NAMALWA (cell line): Measurements from ENCODE around the gene ADAMTS8.

Source experiments
- DNase-seq: peaks from one replicate; pipeline ENCODE4 v3.0.0-alpha.2; 2015; ENCODE audit warnings: low spot score

The ADAMTS8 gene

DNA sequence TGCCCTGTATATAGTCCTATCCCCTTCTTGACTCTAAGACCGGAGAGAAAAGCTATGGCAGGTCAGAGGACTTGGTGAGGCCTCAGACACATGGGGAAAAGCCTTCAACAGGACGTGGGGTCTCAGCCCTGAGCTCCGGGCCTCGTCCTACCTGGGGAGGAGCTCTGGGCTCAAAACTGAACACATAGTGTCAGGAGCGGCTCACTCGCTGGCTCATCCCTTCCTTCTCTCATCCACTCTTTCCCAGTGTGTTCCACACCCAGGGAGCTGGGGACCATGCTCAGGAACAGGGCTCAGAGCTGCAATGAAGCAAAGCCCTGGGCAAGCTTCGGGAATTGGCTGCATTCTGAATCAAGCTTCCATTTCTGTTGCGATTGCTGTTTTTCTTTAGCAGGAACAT lies 34.5 kb upstream of the ADAMTS8 start:
- no peak for DNase-seq

GRCh38 chr11:130462101-130462885 lies 33.9 kb upstream of the ADAMTS8 start:
- DNase-seq, result no peak

GRCh38 chr11:130459521-130459920 lies 31.1 kb upstream of the ADAMTS8 start:
- DNase-seq, result no peak

GRCh38 chr11:130458410-130458729 lies 30.0 kb upstream of the ADAMTS8 start:
- no peak for DNase-seq

DNA sequence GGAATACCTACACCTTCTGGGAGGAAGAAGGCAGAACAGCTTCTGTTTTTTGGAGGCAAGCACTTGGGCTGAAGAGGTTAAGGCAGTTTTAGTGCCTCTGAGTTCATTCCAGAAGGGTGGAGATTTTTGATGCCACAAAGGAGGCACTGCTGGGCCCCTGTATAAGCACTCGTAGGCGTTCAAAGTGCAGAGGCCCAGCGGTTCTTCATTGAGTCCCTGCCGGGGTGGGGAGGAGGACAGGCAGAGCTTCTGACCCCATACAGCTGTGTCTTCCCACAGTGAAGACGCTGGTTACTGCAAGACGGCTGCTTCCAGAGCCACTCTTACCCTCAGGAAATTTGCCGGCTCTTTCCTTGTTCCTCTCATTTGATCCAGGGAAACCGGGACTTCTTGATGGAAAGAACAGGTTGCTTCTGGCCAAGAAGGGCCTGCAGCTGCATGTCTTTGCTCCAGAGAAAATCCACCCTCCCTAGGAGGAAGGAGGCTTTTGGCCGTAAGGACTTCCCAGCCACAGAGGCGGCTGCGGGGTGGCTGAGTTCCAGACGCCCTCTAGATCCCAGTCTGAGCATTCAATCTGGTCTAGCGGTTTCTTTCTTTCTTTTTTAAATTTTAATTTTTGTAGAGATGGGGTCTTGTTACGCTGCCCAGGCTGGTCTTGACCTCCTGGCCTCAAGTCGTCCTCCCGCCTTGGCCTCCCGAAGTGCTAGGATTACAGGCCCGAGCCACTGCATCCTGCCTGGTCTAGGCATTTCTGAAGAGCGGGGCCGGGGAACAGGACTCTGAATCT lies 29.4 kb upstream of the ADAMTS8 start:
- no peak for DNase-seq

- no peak for DNase-seq
Measured at GRCh38 chr11:130456286-130456685, 27.9 kb upstream of the ADAMTS8 start.

GRCh38 chr11:130455483-130456127 lies 27.2 kb upstream of the ADAMTS8 start:
- no peak for DNase-seq

- DNase-seq, result no peak
Measured at GRCh38 chr11:130454491-130455252, 26.3 kb upstream of the ADAMTS8 start.

GRCh38 chr11:130452940-130453339 lies 24.5 kb upstream of the ADAMTS8 start:
- no peak for DNase-seq

- no peak for DNase-seq
Measured at GRCh38 chr11:130452176-130452575, 23.8 kb upstream of the ADAMTS8 start.

DNA sequence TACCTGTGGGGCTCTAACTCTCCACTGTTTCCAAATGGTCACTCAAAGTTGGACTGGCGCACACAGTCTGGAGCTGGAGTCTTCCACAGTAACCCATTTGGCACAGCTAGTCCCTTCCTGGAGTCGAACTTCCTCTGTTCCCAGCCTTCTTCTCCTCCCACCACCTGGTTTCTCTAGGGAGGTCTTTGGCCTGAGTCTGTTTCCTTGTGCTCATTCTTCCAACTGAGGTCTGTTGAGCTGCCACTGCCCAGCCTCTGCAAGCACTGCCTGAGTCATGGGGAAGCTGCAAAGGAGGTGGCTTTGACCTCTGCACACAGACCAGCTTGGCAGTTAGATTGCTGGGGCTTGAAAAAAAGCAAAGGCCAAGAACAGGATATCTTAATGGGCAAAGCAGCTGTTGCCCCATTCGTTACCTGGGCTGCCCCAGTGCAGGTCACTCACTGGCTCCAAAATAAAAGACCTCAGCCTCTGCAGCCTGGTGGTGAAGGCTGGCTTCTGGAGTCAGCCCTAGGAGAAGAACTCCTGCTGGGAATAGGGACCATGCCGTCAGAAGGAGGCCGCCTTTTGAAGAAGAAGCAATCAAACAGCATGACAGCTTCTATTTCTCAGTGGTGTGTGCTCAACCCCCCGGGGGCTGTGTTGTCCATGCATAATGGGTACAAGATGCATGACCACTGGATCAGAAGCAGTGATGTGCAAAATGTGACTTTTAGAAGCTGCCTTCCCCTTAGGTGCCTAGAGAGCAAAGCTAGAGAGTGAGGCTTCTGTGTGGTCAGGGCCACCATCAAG lies 23.0 kb upstream of the ADAMTS8 start:
- no peak for DNase-seq

DNA sequence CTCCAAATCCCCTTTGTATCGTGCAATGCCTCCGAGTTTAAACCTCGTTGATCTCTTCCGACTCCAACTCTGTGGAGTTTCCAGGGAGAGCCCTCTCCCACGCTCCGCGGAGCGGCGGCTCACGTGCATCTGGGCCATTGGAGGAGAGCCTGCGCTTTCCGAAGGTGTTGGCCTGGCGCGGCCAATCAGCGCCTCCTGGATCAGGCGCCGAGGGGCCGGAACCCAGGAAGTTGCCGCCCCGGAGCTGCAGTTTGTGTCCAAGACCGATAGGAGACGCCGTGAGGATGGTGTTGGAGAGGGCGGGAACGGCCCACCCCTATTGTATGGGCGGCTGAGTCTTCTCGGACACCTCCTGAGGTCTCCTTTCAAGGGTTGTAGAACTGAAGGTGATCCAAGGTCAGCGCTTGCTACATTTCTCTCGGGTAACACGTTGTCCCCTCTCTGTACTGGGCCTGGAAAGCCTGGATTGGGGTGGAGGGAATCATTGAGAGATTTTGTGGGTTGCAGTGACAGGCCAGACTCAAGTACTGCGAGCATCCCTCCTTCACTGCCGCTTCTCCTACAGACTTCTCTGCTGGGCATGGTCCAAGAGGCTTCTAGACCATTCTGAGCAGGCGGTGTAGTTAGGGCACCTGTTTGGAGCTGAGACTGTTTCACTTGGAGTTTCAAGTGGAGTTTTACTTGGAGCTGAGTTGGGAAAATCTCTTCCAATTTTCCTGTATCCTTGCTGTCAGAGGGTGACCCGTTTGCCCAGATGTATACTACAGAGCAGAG lies 21.8 kb upstream of the ADAMTS8 start:
- DNase-seq, result no peak

GRCh38 chr11:130449310-130449990 lies 21.0 kb upstream of the ADAMTS8 start:
- no peak for DNase-seq

GRCh38 chr11:130448416-130449309 lies 20.3 kb upstream of the ADAMTS8 start, which contains the start of gene ADAMTS15:
ADAMTS15 (plus strand) TSS chr11:130448645; CDS start chr11:130448974, 329 bp downstream.
- no peak for DNase-seq

GRCh38 chr11:130448039-130448415 lies 19.6 kb upstream of the ADAMTS8 start:
- no peak for DNase-seq

- no peak for DNase-seq
Measured at GRCh38 chr11:130445788-130446187, 17.4 kb upstream of the ADAMTS8 start.

- DNase-seq, result no peak
Measured at GRCh38 chr11:130442737-130443136, 14.3 kb upstream of the ADAMTS8 start.

- DNase-seq, result no peak
Measured at GRCh38 chr11:130441719-130442118, 13.3 kb upstream of the ADAMTS8 start.

DNA sequence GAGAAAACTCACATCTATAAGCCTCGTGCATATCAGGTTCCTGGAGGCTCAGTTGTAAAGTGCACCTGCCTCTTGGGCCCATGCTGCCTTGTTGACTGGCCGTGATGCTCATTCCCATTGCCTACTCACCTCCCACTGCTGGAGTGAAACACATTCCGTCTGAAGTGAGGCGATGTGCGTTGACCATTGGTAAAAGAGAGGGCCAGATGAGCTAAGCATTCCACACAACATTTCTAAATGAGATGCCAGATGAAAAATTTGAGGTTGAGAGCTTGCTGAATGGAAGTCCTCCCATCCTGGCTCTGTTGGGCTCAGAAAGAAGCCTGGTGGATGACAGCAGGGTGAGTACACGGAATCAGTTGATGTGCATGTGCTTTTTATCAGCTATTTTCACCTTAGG lies 11.5 kb upstream of the ADAMTS8 start:
- no peak for DNase-seq
